Esophagus muscularis mucosa (tissue), 4 donors: ENCODE measurements around the gene RAB29. TPM values are rescaled to one million over a fixed set of nuclear protein-coding genes. Genes with fewer than 3 reads are reported as not detected.

ENCODE experiments used
- DNase-seq: peaks from one replicate; pipeline ENCODE4 v3.0.0-alpha.2; 2017; ENCODE audit errors: extremely low spot score
- H3K27ac ChIP-seq, 4 donors: fragments of 200-600 bp; sonication (generic); replicated peaks in 1 of 4; 1 replicate in 3 of 4; 2 replicates in 1 of 4; pipeline ENCODE4 v1.5.1; 2016 to 2019; ENCODE audit warnings: mild to moderate bottlenecking in 1 of 4
- H3K27me3 ChIP-seq, 4 donors: fragments of 200-600 bp; sonication (generic); one replicate each; pipeline versions ENCODE4 v1.5.1 to v1.6.0; 2016 to 2019
- H3K36me3 ChIP-seq, 4 donors: fragments of 200-600 bp; sonication (generic); one replicate each; pipeline ENCODE4 v1.5.1; 2016 to 2019
- H3K4me1 ChIP-seq, 4 donors: fragments of 200-600 bp; sonication (generic); one replicate each; pipeline ENCODE4 v1.5.1; 2016 to 2019
- H3K4me3 ChIP-seq, 4 donors: fragments of 200-600 bp; sonication (generic); 1 replicate in 2 of 4; 2 replicates in 2 of 4; pipeline ENCODE4 v1.5.1; 2016 to 2019; ENCODE audit warnings: mild to moderate bottlenecking in 4 of 4, moderate library complexity in 1 of 4
- H3K9me3 ChIP-seq, 4 donors: fragments of 200-600 bp; sonication (generic); 1 replicate in 3 of 4; 2 replicates in 1 of 4; pipeline ENCODE4 v1.5.1; 2016 to 2019
- EP300 ChIP-seq: sonication (generic); formaldehyde crosslinking; IDR thresholded peaks from one replicate; pipeline ENCODE4 v1.6.1; 2017; ENCODE audit warnings: antibody characterized with exemption
- POLR2A ChIP-seq: fragments of 450-650 bp; IDR thresholded peaks from one replicate; pipeline ENCODE4 v1.6.1; 2017; ENCODE audit warnings: antibody characterized with exemption, moderate library complexity, mild to moderate bottlenecking, low read depth
- POLR2AphosphoS5 ChIP-seq, 2 donors: sonication (generic); formaldehyde crosslinking; IDR thresholded peaks; one replicate each; pipeline ENCODE4 v1.6.1; 2017; ENCODE audit warnings: antibody characterized with exemption in 2 of 2
- WGBS: methylation state at CpG from one replicate; pipeline ENCODE4 v1.1.5; 2018; 5-methylcytosine and 5-hydroxymethylcytosine counted together
- intact Hi-C: fragments of 100-400 bp; cut with DNase I; formaldehyde crosslinking; loops from one replicate; pipeline ENCODE4 v1.15.1; 2023
- total RNA-seq, 4 donors: library from RNA; depleted of rRNA; stranded (reverse); fragments of >200 nt; gene quantifications; one replicate each; pipeline versions ENCODE4 v1.1.0 to v1.2.1, GENCODE V29; 2016
- TF ChIP-seq, protein P1 (sequence below), 3 experiments: fragments of 200-600 bp in 2 of 3; fragments of 450-650 bp in 1 of 3; sonication (generic) in 2 of 3; IDR thresholded peaks; one replicate each; pipeline ENCODE4 v1.5.1; 2017 to 2019; ENCODE audit warnings: antibody characterized with exemption in 3 of 3, mild to moderate bottlenecking in 2 of 3, moderate library complexity in 1 of 3

The RAB29 gene
- total RNA-seq, 4 donors from 2014 or later: 28.5 to 59.2 (median 41.8) TPM

DNA sequence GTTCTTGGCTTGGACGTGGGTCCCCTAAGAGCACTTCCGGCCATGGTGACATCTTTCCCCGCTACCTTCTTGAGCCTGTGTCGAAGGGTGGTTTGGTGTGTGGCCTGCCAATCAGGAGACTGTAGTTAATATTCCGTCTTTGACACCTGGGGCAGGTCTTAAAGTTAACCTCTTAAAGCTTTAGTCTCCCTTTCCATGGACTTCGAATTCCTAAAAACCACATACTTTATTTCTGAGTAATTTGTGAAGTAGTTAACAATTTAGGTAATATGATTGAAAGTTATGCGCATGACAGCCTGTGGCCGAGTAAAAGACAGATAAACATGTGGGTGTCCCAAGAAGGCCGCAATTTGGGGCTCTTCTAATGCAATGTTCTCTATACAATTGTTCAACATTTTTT is 10.2 kb upstream of the RAB29 start:
- intact Hi-C loops: no loop called here
- Histone ChIP-seq H3K27me3 (no peaks in the 10 kb centered on the region), H3K9me3 (no peaks in the 10 kb centered on the region), H3K4me1 (peaks cover 16 to 25% (median 19%) of the 10 kb centered on the region in 4 donors), H3K36me3 (peaks cover 0 to 16% (median 10%) of the 10 kb centered on the region in 4 donors), H3K4me3 (no peak overlapping the region), H3K27ac (peak overlapping the region in 1 of 4 donors; percentile 80)
- WGBS: 92% methylated on average over 9 of the region's 9 CpGs
- DNase-seq: no peak
- TF ChIP-seq, protein P1, sequence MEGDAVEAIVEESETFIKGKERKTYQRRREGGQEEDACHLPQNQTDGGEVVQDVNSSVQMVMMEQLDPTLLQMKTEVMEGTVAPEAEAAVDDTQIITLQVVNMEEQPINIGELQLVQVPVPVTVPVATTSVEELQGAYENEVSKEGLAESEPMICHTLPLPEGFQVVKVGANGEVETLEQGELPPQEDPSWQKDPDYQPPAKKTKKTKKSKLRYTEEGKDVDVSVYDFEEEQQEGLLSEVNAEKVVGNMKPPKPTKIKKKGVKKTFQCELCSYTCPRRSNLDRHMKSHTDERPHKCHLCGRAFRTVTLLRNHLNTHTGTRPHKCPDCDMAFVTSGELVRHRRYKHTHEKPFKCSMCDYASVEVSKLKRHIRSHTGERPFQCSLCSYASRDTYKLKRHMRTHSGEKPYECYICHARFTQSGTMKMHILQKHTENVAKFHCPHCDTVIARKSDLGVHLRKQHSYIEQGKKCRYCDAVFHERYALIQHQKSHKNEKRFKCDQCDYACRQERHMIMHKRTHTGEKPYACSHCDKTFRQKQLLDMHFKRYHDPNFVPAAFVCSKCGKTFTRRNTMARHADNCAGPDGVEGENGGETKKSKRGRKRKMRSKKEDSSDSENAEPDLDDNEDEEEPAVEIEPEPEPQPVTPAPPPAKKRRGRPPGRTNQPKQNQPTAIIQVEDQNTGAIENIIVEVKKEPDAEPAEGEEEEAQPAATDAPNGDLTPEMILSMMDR (IDR thresholded peaks at IDR 0.05): no peak
- TF ChIP-seq POLR2A: no peak
- no peak for TF ChIP-seq EP300
- TF ChIP-seq POLR2AphosphoS5 (IDR thresholded peaks at IDR 0.05): no peak

DNA sequence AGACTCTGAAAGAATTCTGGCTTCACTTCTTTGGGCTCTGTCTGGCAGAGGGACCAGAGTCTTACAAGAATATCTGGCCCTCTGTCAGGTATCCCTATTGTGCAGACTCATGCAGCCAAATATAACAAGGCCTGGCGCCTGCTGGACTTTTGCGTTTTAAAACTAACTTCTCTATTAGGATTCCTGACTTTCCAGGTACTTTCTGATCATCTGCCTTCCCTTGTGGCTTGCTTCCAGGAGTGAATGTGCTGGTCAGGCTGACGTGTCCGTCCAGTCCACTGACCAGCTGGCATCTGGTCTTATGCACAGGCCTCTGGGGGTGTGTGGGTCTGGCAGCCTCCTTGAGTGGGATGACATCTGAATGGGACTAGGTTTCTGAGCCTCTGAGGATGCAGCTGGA is 8.6 kb upstream of the RAB29 start:
- 20% methylated on average over 3 of the region's 4 CpGs for WGBS
- no peak for DNase-seq
- Histone ChIP-seq H3K9me3 (no peaks in the 10 kb centered on the region), H3K27me3 (no peaks in the 10 kb centered on the region), H3K4me1 (peaks cover 16 to 25% (median 19%) of the 10 kb centered on the region in 4 donors), H3K27ac (peak overlapping the region; percentile 76 to 80 (median 78)), H3K4me3 (peak overlapping the region in 1 of 4 donors; percentile 3), H3K36me3 (peaks cover 0 to under 1% (median 0%) of the 10 kb centered on the region in 4 donors)
- TF ChIP-seq EP300 (no peak), POLR2AphosphoS5 (IDR thresholded peaks at IDR 0.05) (peak; percentile 55 to 67), POLR2A (no peak)
- TF ChIP-seq, protein P1 (IDR thresholded peaks at IDR 0.05): no peak
- intact Hi-C loops: no loop called here

DNA sequence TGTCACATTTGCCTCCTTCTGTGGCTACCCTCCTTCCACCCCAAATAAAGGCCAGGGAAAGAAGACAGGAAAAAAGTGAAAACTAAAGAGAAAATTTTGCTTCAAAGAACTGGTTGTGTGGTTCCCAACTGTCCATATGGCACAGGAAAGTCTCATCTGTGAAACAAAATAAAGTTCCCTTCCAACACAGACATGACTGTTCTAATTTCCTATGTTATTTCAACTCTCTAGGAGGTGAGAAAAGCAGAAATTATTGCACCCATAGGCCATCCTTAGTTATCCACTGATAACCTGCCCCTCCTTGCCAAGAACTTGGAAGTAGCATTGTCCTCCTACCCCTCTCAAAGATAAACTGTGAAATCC is 8.1 kb upstream of the RAB29 start:
- no peak for DNase-seq
- peak overlapping the region; percentile 76 to 80 (median 78) for H3K27ac ChIP-seq

GRCh38 chr1:205782627-205783432 is 7.5 kb upstream of the RAB29 start:
- no peak overlapping the region for H3K4me3 ChIP-seq
- DNase-seq: no peak
- H3K27me3 ChIP-seq: no peaks in the 10 kb centered on the region
- no peaks in the 10 kb centered on the region for H3K9me3 ChIP-seq
- intact Hi-C loops: no loop called here
- H3K36me3 ChIP-seq: no peaks in the 10 kb centered on the region
- WGBS: 67% methylated on average over 4 of the region's 4 CpGs
- TF ChIP-seq EP300: no peak
- TF ChIP-seq, protein P1 (IDR thresholded peaks at IDR 0.05): no peak
- TF ChIP-seq POLR2AphosphoS5 (IDR thresholded peaks at IDR 0.05): no peak
- TF ChIP-seq POLR2A: no peak
- H3K27ac ChIP-seq: peak overlapping the region; percentile 76 to 80 (median 78)
- peaks cover 16 to 25% (median 19%) of the 10 kb centered on the region in 4 donors for H3K4me1 ChIP-seq

More for the DNA sequence above, 8.1 kb upstream of the RAB29 start:
- H3K9me3 ChIP-seq: no peaks in the 10 kb centered on the region
- TF ChIP-seq EP300 (no peak), POLR2A (no peak), POLR2AphosphoS5 (IDR thresholded peaks at IDR 0.05) (no peak)
- TF ChIP-seq, protein P1 (IDR thresholded peaks at IDR 0.05): no peak
- no peaks in the 10 kb centered on the region for H3K36me3 ChIP-seq
- H3K4me1 ChIP-seq: peaks cover 16 to 25% (median 19%) of the 10 kb centered on the region in 4 donors
- intact Hi-C loops: no loop called here
- no peaks in the 10 kb centered on the region for H3K27me3 ChIP-seq
- H3K4me3 ChIP-seq: no peak overlapping the region
